ENCODE measurements around the gene CELF1.

The CELF1 gene

DNA sequence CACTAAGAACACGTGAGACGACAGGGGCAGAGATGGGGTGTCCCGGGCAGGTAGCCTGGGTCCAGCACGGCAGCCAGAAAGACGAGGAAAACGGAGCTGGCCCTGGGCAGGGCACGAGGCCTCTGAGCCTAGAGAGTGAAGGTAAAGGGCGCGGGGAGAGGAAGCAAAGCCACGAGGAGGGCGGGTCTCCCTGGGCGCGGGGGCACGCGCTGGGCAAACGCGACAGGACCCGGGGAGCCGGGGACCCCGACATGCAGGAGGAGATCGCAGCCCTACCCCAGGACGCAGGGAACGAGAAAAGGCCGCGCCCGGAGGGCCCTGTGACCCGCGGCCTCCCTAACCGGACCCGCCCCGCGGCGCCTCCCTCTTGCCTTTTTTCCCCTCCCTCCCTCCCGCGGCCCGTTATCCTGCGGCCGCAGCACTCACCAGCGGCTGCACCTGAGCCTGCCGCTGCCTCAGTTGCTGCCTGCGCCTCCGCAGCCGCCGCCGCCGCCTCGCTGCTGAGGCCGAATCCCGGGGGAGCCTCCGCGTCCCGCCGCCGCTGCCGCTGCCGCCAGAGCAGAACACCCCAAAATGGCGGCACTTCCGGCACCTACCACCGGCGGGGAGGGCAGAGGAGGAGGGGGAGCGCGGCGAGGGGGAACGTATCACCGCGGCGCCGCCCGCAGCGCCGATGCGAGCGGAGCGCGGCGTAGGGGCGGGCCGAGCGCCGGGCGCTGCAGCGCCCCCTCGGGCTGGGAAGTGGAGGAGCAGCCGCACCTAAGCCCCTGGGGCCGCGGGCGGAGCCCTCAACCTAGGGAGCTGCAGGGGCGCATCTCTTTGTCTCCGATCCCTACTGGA, at the start of gene CELF1:
Gene CELF1 (minus strand): TSS at position 567 of the 840 bp plus-strand sequence. CDS start 53,609 bp downstream, outside the sequence.
- Mint-ChIP-seq H3K4me3 (peak within 1 kb of the TSS; percentile 97), H3K27ac (peak within 1 kb of the TSS; percentile 97), H3K9me3 (no peaks in the 10 kb centered on the region), H3K36me3 (peaks cover 16% of the 10 kb centered on the region), H3K27me3 (no peaks in the 10 kb centered on the region), H3K4me1 (peaks cover 43% of the 10 kb centered on the region)

GRCh38 chr11:47599902-47600301, 47.0 kb upstream of the CELF1 start:
- H3K9me3 Mint-ChIP-seq = no peaks in the 10 kb centered on the region
- H3K27me3 Mint-ChIP-seq = peaks cover 6% of the 10 kb centered on the region
- H3K36me3 Mint-ChIP-seq = no peaks in the 10 kb centered on the region
- H3K4me1 Mint-ChIP-seq = no peaks in the 10 kb centered on the region
- no peak overlapping the region for H3K4me3 Mint-ChIP-seq
- H3K27ac Mint-ChIP-seq = no peak overlapping the region

DNA sequence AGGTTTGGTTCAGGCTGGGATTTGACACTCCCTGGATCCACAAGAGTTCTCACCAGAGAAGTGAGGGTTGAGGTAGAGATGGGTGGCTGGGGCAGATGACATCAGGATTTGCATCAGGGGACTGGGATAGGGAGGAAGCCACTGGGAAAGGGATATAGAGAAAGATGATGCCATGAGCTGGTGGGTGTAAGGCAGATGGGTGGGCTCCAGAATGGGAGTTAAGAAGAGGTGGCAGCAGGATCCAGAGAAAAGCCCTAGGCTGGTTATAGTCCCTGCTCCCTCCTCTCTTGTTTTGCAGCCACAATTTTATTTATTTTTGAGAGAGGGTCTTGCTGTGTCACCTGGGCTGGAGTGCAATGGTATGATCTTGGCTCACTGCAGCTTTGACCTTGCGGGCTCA, 43.0 kb upstream of the CELF1 start:
- H3K4me1 Mint-ChIP-seq = peaks cover 4% of the 10 kb centered on the region
- no peaks in the 10 kb centered on the region for H3K36me3 Mint-ChIP-seq
- no peaks in the 10 kb centered on the region for H3K9me3 Mint-ChIP-seq
- no peak overlapping the region for H3K27ac Mint-ChIP-seq
- H3K4me3 Mint-ChIP-seq = no peak overlapping the region
- peaks cover 22% of the 10 kb centered on the region for H3K27me3 Mint-ChIP-seq

GRCh38 chr11:47595029-47595428, 42.1 kb upstream of the CELF1 start:
- Mint-ChIP-seq H3K9me3 (no peaks in the 10 kb centered on the region), H3K4me3 (no peak overlapping the region), H3K36me3 (no peaks in the 10 kb centered on the region), H3K4me1 (peaks cover 4% of the 10 kb centered on the region), H3K27me3 (peaks cover 22% of the 10 kb centered on the region), H3K27ac (no peak overlapping the region)

DNA sequence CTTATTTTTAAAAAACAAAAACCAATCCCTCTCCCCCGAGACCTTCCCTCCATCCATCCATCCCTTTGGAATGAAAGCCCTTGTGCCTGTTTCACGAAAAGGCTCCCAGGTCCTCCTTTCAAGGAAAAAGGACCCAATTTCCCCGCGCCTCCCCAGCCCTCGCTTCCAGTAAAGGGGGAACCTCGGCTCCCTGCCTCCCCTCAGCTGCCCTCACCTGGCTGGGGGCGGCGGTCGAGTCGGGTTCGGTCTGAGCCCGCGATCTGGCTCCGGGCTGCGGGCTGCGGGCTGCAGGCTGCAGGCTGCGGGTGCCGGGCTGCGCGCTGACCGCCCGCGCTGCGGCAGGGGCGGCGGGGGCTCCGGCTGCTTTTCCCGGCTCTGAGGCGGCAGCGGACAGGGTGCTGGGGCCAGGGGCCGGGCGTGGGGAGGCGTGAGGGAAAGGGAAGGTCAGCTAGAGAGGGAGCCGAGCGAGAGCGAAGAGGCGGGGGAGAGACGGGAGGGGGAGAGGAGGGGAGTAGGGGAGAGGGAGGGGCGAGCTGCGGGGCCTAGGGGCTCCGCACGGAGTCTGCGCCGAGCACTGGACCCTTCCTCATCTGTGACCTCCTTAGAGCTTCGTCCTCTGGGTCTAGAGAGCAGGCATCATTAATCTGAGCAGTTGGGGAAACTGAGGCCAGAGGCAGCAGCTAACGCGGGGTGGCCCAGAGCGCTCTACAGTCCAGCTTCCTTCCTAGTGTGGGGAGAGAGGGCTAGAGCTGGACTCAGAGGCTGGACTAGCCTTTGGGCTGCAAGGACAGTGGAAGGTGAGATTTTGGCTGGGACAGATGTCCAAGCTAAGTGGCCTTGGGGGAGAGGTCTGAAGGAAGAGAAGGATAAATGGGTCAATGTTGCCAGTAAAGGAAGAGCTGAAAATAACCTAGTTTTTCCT, 41.3 kb upstream of the CELF1 start, which contains the start of gene C1QTNF4:
Gene C1QTNF4 (minus strand): TSS at position 478 of the 922 bp plus-strand sequence. CDS start 3,601 bp downstream, outside the sequence.
- H3K4me3 Mint-ChIP-seq = peak within 1 kb of the TSS; percentile 3
- H3K27ac Mint-ChIP-seq = no peak within 1 kb of the TSS
- peaks cover 4% of the 10 kb centered on the region for H3K4me1 Mint-ChIP-seq
- H3K27me3 Mint-ChIP-seq = peaks cover 22% of the 10 kb centered on the region
- no peaks in the 10 kb centered on the region for H3K9me3 Mint-ChIP-seq
- no peaks in the 10 kb centered on the region for H3K36me3 Mint-ChIP-seq

DNA sequence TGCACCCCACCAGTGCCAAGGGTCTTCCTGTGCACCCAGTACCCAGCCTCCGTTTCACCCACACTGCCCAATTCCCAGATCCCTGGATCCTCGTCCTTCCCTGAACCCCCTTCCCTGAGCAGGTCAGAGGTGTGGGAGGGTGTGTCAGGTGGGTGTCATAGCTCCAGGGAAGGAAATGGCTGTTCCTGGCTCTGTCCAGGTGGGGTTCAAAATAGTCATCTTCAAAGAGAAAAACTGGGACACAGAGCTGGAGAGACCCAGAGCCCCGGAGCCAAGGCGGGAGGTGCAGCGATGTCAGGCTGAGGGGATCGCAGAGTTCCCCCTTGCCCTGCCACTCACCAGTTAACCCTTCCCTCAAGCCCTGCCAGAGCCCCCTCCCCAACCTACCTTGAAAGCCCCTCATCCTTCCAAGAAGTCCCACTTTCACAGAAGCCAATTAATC, 40.6 kb upstream of the CELF1 start:
- Mint-ChIP-seq H3K27ac (no peak overlapping the region), H3K9me3 (no peaks in the 10 kb centered on the region), H3K4me3 (peak overlapping the region; percentile 3), H3K27me3 (peaks cover 22% of the 10 kb centered on the region), H3K4me1 (peaks cover 4% of the 10 kb centered on the region), H3K36me3 (no peaks in the 10 kb centered on the region)

- peaks cover 22% of the 10 kb centered on the region for H3K27me3 Mint-ChIP-seq
- H3K4me1 Mint-ChIP-seq = peaks cover 4% of the 10 kb centered on the region
- H3K9me3 Mint-ChIP-seq = no peaks in the 10 kb centered on the region
- no peak overlapping the region for H3K27ac Mint-ChIP-seq
- no peak overlapping the region for H3K4me3 Mint-ChIP-seq
- H3K36me3 Mint-ChIP-seq = no peaks in the 10 kb centered on the region
These were observed 40.0 kb upstream of the CELF1 start for GRCh38 chr11:47592970-47593369.

GRCh38 chr11:47592251-47592650, 39.3 kb upstream of the CELF1 start:
- Mint-ChIP-seq H3K27me3 (peaks cover 22% of the 10 kb centered on the region), H3K4me3 (no peak overlapping the region), H3K27ac (no peak overlapping the region), H3K4me1 (peaks cover 4% of the 10 kb centered on the region), H3K9me3 (no peaks in the 10 kb centered on the region), H3K36me3 (no peaks in the 10 kb centered on the region)

GRCh38 chr11:47591764-47592163, 38.8 kb upstream of the CELF1 start:
- no peak overlapping the region for H3K27ac Mint-ChIP-seq
- H3K36me3 Mint-ChIP-seq = no peaks in the 10 kb centered on the region
- H3K4me3 Mint-ChIP-seq = no peak overlapping the region
- H3K27me3 Mint-ChIP-seq = peaks cover 22% of the 10 kb centered on the region
- no peaks in the 10 kb centered on the region for H3K9me3 Mint-ChIP-seq
- peaks cover 4% of the 10 kb centered on the region for H3K4me1 Mint-ChIP-seq

DNA sequence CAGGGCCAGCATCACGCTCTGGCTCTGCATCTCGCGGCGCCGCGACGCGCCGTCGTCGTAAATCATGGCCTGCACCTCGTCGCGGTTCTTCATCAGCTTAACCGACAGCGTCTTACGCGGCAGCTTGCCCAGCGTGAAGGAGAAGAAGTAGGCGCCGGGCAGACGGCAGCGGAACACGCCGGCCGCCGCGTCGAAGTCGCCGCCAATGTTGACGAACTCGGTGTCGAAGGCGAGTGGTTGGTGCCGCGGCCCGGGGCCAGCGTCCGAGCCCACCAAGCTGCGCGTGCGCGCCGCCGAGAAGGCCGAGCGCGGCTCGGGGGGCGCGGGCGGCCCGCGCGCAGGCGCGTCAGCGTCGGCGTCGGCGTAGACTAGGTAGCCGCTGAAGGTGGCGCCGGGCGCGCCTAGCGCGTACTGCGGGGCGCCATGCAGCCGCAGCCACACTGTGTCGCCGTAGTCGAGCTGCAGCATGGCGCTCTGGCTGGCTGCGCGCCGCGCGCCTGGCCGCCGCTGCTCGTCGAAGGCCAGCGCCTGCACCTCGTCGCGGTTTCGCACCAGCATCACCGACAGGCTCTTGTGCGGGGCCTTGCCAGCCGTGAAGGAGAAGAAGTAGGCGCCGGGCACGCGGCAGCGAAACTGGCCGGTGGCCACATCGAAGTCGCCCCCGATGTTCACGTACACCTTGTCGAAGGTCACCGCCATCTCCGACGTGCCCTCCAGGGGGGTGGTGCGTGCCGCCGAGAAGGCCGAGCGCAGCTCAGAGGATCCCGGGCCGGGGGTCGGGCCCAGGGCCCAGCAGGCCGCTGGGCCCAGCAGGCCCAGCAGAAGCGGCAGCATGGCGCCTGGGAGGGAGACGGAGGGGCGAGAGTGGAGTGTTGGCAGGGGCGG, 37.3 kb upstream of the CELF1 start:
- H3K9me3 Mint-ChIP-seq = no peaks in the 10 kb centered on the region
- no peaks in the 10 kb centered on the region for H3K36me3 Mint-ChIP-seq
- H3K27ac Mint-ChIP-seq = no peak overlapping the region
- H3K4me1 Mint-ChIP-seq = peaks cover 4% of the 10 kb centered on the region
- H3K27me3 Mint-ChIP-seq = peaks cover 16% of the 10 kb centered on the region
- no peak overlapping the region for H3K4me3 Mint-ChIP-seq

DNA sequence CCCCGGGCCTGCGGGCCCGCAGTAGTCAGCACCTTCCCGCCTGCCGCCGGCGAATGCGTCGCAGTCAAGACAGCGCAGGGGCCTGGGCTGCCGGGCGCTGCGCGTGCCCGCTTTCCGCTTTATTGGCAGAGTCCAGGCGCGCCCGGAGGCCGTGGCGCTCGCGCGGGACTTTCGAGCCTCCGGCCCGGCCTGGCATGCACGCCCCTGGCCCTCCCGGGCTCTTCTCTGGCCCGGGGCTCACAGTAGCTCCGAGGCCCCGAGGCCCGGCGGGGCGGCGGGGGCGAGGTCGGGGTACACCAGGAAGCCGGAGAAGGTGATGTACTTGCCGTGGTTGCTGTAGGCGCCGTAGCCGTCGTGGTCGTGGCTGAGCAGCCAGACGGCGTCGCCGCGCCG, 36.6 kb upstream of the CELF1 start:
- Mint-ChIP-seq H3K36me3 (no peaks in the 10 kb centered on the region), H3K27me3 (peaks cover 14% of the 10 kb centered on the region), H3K4me3 (no peak overlapping the region), H3K9me3 (no peaks in the 10 kb centered on the region), H3K4me1 (peaks cover 4% of the 10 kb centered on the region), H3K27ac (no peak overlapping the region)

DNA sequence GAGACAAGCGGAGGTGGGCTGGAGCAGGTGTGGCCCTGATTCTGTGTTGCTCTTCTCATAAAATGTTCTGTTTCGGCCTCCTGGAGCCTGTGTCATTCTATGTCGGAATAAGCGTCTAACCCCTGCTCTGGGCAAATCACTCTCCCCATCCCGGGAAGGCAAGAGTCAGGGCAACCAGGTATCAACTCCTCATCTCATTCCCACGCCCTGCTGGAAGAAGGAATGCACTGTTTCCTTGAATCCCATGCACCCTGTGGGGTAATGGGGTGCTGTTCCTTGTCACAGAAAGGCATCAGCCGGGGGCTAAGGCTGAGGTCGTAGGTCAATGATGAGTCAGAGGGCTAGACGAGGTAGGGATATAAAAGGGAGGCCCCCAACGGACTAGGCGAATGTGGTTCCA, 36.2 kb upstream of the CELF1 start:
- peaks cover 10% of the 10 kb centered on the region for H3K27me3 Mint-ChIP-seq
- H3K4me3 Mint-ChIP-seq = no peak overlapping the region
- H3K9me3 Mint-ChIP-seq = no peaks in the 10 kb centered on the region
- peaks cover 4% of the 10 kb centered on the region for H3K4me1 Mint-ChIP-seq
- peaks cover 3% of the 10 kb centered on the region for H3K36me3 Mint-ChIP-seq
- H3K27ac Mint-ChIP-seq = no peak overlapping the region

GRCh38 chr11:47587723-47588326, 34.9 kb upstream of the CELF1 start:
- no peaks in the 10 kb centered on the region for H3K4me1 Mint-ChIP-seq
- no peak overlapping the region for H3K4me3 Mint-ChIP-seq
- H3K27me3 Mint-ChIP-seq = peaks cover 4% of the 10 kb centered on the region
- H3K27ac Mint-ChIP-seq = no peak overlapping the region
- no peaks in the 10 kb centered on the region for H3K9me3 Mint-ChIP-seq
- peaks cover 7% of the 10 kb centered on the region for H3K36me3 Mint-ChIP-seq

GRCh38 chr11:47587039-47587716, 34.2 kb upstream of the CELF1 start:
- H3K27ac Mint-ChIP-seq = no peak overlapping the region
- H3K4me3 Mint-ChIP-seq = no peak overlapping the region
- H3K27me3 Mint-ChIP-seq = no peaks in the 10 kb centered on the region
- peaks cover 8% of the 10 kb centered on the region for H3K36me3 Mint-ChIP-seq
- H3K9me3 Mint-ChIP-seq = no peaks in the 10 kb centered on the region
- H3K4me1 Mint-ChIP-seq = peaks cover 3% of the 10 kb centered on the region
